Thyroid gland (tissue), 4 donors: ENCODE results near the gene TTC22. TPM values are rescaled to one million over a fixed set of nuclear protein-coding genes. Genes with fewer than 3 reads are reported as not detected.

Source experiments
- DNase-seq, 2 donors: peaks; one replicate each; pipeline ENCODE4 v3.0.0-alpha.2; 2019
- H3K27ac ChIP-seq, 3 donors: fragments of 200-600 bp; sonication (generic); 1 replicate in 2 of 3; 2 replicates in 1 of 3; pipeline ENCODE4 v1.5.1; 2016 to 2019; ENCODE audit warnings: mild to moderate bottlenecking in 1 of 3, moderate library complexity in 1 of 3
- H3K27me3 ChIP-seq: fragments of 200-600 bp; sonication (generic); one replicate; pipeline ENCODE4 v1.5.1; 2019
- H3K36me3 ChIP-seq, 2 donors: fragments of 200-600 bp; sonication (generic); one replicate each; pipeline ENCODE4 v1.5.1; 2016 to 2019
- H3K4me1 ChIP-seq, 2 donors: fragments of 200-600 bp; sonication (generic); one replicate each; pipeline ENCODE4 v1.5.1; 2017 to 2019
- H3K4me3 ChIP-seq, 3 donors: fragments of 200-600 bp; sonication (generic); replicated peaks in 1 of 3; 1 replicate in 2 of 3; 2 replicates in 1 of 3; pipeline ENCODE4 v1.5.1; 2016; ENCODE audit warnings: mild to moderate bottlenecking in 1 of 3
- H3K9me3 ChIP-seq: fragments of 200-600 bp; sonication (generic); one replicate; pipeline ENCODE4 v1.5.1; 2017
- CTCF ChIP-seq, 6 experiments: fragments of 200-600 bp in 3 of 6; fragments of 450-650 bp in 3 of 6; sonication (generic) in 3 of 6; IDR thresholded peaks; one replicate each; pipeline ENCODE4 v1.5.1; 2016 to 2019; ENCODE audit warnings: antibody characterized with exemption in 6 of 6, mild to moderate bottlenecking in 2 of 6, inconsistent platforms in 1 of 6, moderate library complexity in 1 of 6
- POLR2A ChIP-seq, 2 donors: fragments of 450-650 bp; IDR thresholded peaks; one replicate each; pipeline ENCODE4 v1.6.1; 2017; ENCODE audit warnings: antibody characterized with exemption in 2 of 2, mild to moderate bottlenecking in 2 of 2, moderate library complexity in 1 of 2
- WGBS, 2 donors: methylation state at CpG; one replicate each; pipeline ENCODE4 v1.1.5; 2017; 5-methylcytosine and 5-hydroxymethylcytosine counted together
- intact Hi-C: fragments of 100-400 bp; cut with DNase I; formaldehyde crosslinking; loops from one replicate; pipeline ENCODE4 v1.15.1; 2023
- total RNA-seq, 4 donors: library from RNA; depleted of rRNA; stranded (reverse); fragments of >200 nt; gene quantifications; one replicate each; pipeline ENCODE4 v1.2.3, GENCODE V29; 2016

Gene TTC22
- total RNA-seq, 4 donors from 2014 or later, result 8.0 to 14.0 (median 11.1) TPM

DNA sequence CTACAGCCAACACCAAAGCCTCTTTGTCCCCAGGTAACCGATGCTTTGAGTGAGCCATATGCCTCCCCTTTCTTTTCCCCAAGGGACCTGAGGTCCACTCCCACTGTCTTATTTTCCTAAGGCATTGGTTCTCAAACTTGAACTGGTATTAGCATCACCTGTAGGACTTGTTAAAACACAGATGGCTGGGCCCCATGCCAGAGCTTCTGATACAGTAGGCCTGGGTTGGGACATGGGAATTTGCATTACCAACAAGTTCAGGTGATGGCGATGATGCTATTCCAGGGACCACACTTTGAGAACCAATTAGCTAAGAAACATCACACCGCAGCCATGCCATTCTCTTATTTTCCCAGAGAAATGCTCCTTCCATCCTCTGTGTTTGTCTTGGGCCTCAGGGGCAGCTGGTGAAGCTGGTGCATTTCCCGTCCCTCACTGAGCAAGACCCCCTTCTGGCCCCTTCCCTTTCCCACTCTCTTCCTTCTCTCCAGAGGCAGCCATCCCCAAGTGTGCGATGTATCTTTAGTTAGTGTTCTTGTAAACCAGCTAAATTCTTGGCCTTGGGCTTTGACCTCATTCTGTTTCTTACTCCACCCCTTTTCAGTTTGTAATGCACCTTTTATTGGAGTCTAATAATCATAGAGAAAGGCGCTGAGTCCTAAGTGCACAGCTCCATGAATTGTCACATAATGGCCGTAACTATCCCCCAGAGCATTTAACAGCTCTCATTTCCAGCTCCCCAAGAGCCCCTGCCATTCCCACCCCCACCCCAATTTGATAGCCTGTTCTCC is 14.2 kb upstream of the TTC22 start:
- no peaks in the 10 kb centered on the region for H3K9me3 ChIP-seq
- intact Hi-C loops, result loop anchor here (10.0 kb wide), 1 partner anchor 320 kb away; no protein-coding TSS in a partner anchor
- H3K27me3 ChIP-seq, result no peaks in the 10 kb centered on the region
- 96 to 97% methylated on average over 7 of the region's 7 CpGs for WGBS, 2 donors
- no peak overlapping the region for H3K27ac ChIP-seq
- no peak overlapping the region for H3K4me3 ChIP-seq
- no peak for DNase-seq
- H3K4me1 ChIP-seq, result no peaks in the 10 kb centered on the region
- H3K36me3 ChIP-seq, result no peaks in the 10 kb centered on the region
- TF ChIP-seq POLR2A (IDR thresholded peaks at IDR 0.05), result no peak
- TF ChIP-seq CTCF (IDR thresholded peaks at IDR 0.05), result no peak

- Histone ChIP-seq H3K4me3 (no peak overlapping the region), H3K4me1 (no peaks in the 10 kb centered on the region), H3K9me3 (no peaks in the 10 kb centered on the region), H3K36me3 (no peaks in the 10 kb centered on the region), H3K27me3 (no peaks in the 10 kb centered on the region), H3K27ac (no peak overlapping the region)
- intact Hi-C loops, result loop anchor here (10.0 kb wide), 1 partner anchor 320 kb away; no protein-coding TSS in a partner anchor
- TF ChIP-seq CTCF (IDR thresholded peaks at IDR 0.05), result no peak
- TF ChIP-seq POLR2A (IDR thresholded peaks at IDR 0.05), result no peak
- WGBS, 2 donors, result 90 to 95% methylated on average over 4 to 5 of the region's 5 CpGs
- no peak for DNase-seq
Measured at GRCh38 chr1:54814571-54814970, 13.4 kb upstream of the TTC22 start.

GRCh38 chr1:54814126-54814498 is 13.0 kb upstream of the TTC22 start:
- no peaks in the 10 kb centered on the region for H3K9me3 ChIP-seq
- H3K27ac ChIP-seq, result no peak overlapping the region
- no peaks in the 10 kb centered on the region for H3K36me3 ChIP-seq
- 75 to 90% methylated on average over 7 to 10 of the region's 10 CpGs for WGBS, 2 donors
- intact Hi-C loops, result loop anchor here (10.0 kb wide), 1 partner anchor 319 kb away; no protein-coding TSS in a partner anchor
- H3K27me3 ChIP-seq, result no peaks in the 10 kb centered on the region
- no peaks in the 10 kb centered on the region for H3K4me1 ChIP-seq
- DNase-seq, result no peak
- TF ChIP-seq CTCF (IDR thresholded peaks at IDR 0.05) (no peak), POLR2A (IDR thresholded peaks at IDR 0.05) (no peak)
- no peak overlapping the region for H3K4me3 ChIP-seq

- intact Hi-C loops, result loop anchor here (10.0 kb wide), 1 partner anchor 319 kb away; no protein-coding TSS in a partner anchor
- no peaks in the 10 kb centered on the region for H3K27me3 ChIP-seq
- H3K9me3 ChIP-seq, result no peaks in the 10 kb centered on the region
- WGBS, 2 donors, result 68 to 70% methylated on average over 12 of the region's 13 CpGs
- no peak overlapping the region for H3K27ac ChIP-seq
- TF ChIP-seq CTCF (IDR thresholded peaks at IDR 0.05), result no peak
- no peak for TF ChIP-seq POLR2A (IDR thresholded peaks at IDR 0.05)
- H3K36me3 ChIP-seq, result no peaks in the 10 kb centered on the region
- no peak for DNase-seq
- H3K4me1 ChIP-seq, result no peaks in the 10 kb centered on the region
- no peak overlapping the region for H3K4me3 ChIP-seq
Measured at GRCh38 chr1:54813485-54814125, 12.5 kb upstream of the TTC22 start.
